Endothelial cell of umbilical vein (primary cell): ENCODE data around the gene APOBEC3F.

ENCODE experiments used
- CTCF ChIP-seq, 2 donors: IDR thresholded peaks; 1 replicate in 1 of 2; 2 replicates in 1 of 2; pipeline ENCODE4 v1.5.1; 2011; ENCODE audit warnings: low read length in 2 of 2, mild to moderate bottlenecking in 2 of 2, moderate library complexity in 2 of 2, control low read depth in 1 of 2, inconsistent platforms in 1 of 2, low read depth in 1 of 2; ENCODE audit not compliant: insufficient read depth in 1 of 2; ENCODE audit errors: extremely low read depth in 1 of 2
- POLR2A ChIP-seq: IDR thresholded peaks from 2 replicates; pipeline ENCODE4 v1.6.1; 2012; ENCODE audit warnings: low read depth, mild to moderate bottlenecking, control low read depth, low read length
- POLR2AphosphoS5 ChIP-seq: IDR thresholded peaks from 2 replicates; pipeline ENCODE4 v1.6.1; 2012; ENCODE audit warnings: low read depth, mild to moderate bottlenecking, control low read depth, low read length, moderate library complexity; ENCODE audit not compliant: insufficient read depth

GRCh38 chr22:39021552-39022250, 19.0 kb upstream of the APOBEC3F start:
- no peak for TF ChIP-seq POLR2A
- no peak for TF ChIP-seq CTCF (IDR thresholded peaks at IDR 0.05; ENCODE audit: extremely low read depth in 1 of 2, insufficient read depth in 1 of 2, low read depth in 1 of 2, low read length in 2 of 2)
- no peak for TF ChIP-seq POLR2AphosphoS5
